ENCODE data around the gene BRD3OS.

BRD3OS gene

GRCh38 chr9:134062461-134063087 is 37.3 kb downstream of the BRD3OS start:
- DNase-seq (ENCODE audit: extremely low spot score) = no peak
- ChIA-PET POLR2A (interaction anchor here (1.2 kb wide), 1 partner anchor 11 kb away, joined by 3 read pairs; no protein-coding TSS in a partner anchor), CTCF (no interaction called here)
- TF ChIP-seq TARDBP (IDR thresholded peaks at IDR 0.05) = no peak
- no peak for TF ChIP-seq ARNT (IDR thresholded peaks at IDR 0.05)
- no peak for TF ChIP-seq FOXM1 (IDR thresholded peaks at IDR 0.05; ENCODE audit: borderline replicate concordance)
- no peak for TF ChIP-seq SP1 (IDR thresholded peaks at IDR 0.05)
- TF ChIP-seq SUZ12 (IDR thresholded peaks at IDR 0.05) = no peak
- no peak for TF ChIP-seq FOXA1 (IDR thresholded peaks at IDR 0.05)
- no peak for TF ChIP-seq PKNOX1 (IDR thresholded peaks at IDR 0.05)
- no peak for TF ChIP-seq CTBP1 (IDR thresholded peaks at IDR 0.05; ENCODE audit: borderline replicate concordance)
- TF ChIP-seq BHLHE40 (IDR thresholded peaks at IDR 0.05; ENCODE audit: borderline replicate concordance) = no peak
- no peak for TF ChIP-seq LEF1 (IDR thresholded peaks at IDR 0.05; ENCODE audit: borderline replicate concordance)
- no peak for TF ChIP-seq ELF4 (IDR thresholded peaks at IDR 0.05)

- DNase-seq (ENCODE audit: extremely low spot score) = no peak
- TF ChIP-seq SP1 (IDR thresholded peaks at IDR 0.05) = no peak
- TF ChIP-seq HDGF (IDR thresholded peaks at IDR 0.05; ENCODE audit: borderline replicate concordance) = no peak
- TF ChIP-seq CTBP1 (IDR thresholded peaks at IDR 0.05; ENCODE audit: borderline replicate concordance) = no peak
- TF ChIP-seq NFRKB (IDR thresholded peaks at IDR 0.05) = no peak
- TF ChIP-seq FOXA1 (IDR thresholded peaks at IDR 0.05) = no peak
- no peak for TF ChIP-seq FOXK2 (IDR thresholded peaks at IDR 0.05)
- no peak for TF ChIP-seq ZNF384 (IDR thresholded peaks at IDR 0.05)
- ChIA-PET CTCF (no interaction called here), POLR2A (interaction anchor here (1.2 kb wide), 1 partner anchor 11 kb away, joined by 3 read pairs; no protein-coding TSS in a partner anchor)
These were observed 37.8 kb downstream of the BRD3OS start for GRCh38 chr9:134063088-134063570.

GRCh38 chr9:134063571-134064450 is 38.5 kb downstream of the BRD3OS start:
- no peak for DNase-seq (ENCODE audit: extremely low spot score)
- ChIA-PET CTCF (no interaction called here), POLR2A (no interaction called here)
- TF ChIP-seq SP1 (IDR thresholded peaks at IDR 0.05) = no peak
- no peak for TF ChIP-seq BHLHE40 (IDR thresholded peaks at IDR 0.05; ENCODE audit: borderline replicate concordance)
- TF ChIP-seq ARNT (IDR thresholded peaks at IDR 0.05) = no peak
- no peak for TF ChIP-seq FOXK2 (IDR thresholded peaks at IDR 0.05)
- TF ChIP-seq PKNOX1 (IDR thresholded peaks at IDR 0.05) = no peak
- TF ChIP-seq FOXM1 (IDR thresholded peaks at IDR 0.05; ENCODE audit: borderline replicate concordance) = no peak
- no peak for TF ChIP-seq FOXA1 (IDR thresholded peaks at IDR 0.05)
- no peak for TF ChIP-seq CTBP1 (IDR thresholded peaks at IDR 0.05; ENCODE audit: borderline replicate concordance)
- TF ChIP-seq L3MBTL2 (conservative IDR thresholded peaks at IDR 0.05) = no peak
- TF ChIP-seq TARDBP (IDR thresholded peaks at IDR 0.05) = no peak
- TF ChIP-seq NFRKB (IDR thresholded peaks at IDR 0.05) = no peak
- no peak for TF ChIP-seq SUZ12 (IDR thresholded peaks at IDR 0.05)
- TF ChIP-seq ZNF384 (IDR thresholded peaks at IDR 0.05) = no peak
- no peak for TF ChIP-seq LEF1 (IDR thresholded peaks at IDR 0.05; ENCODE audit: borderline replicate concordance)
- TF ChIP-seq HDGF (IDR thresholded peaks at IDR 0.05; ENCODE audit: borderline replicate concordance) = no peak
- no peak for TF ChIP-seq ELF4 (IDR thresholded peaks at IDR 0.05)

GRCh38 chr9:134064711-134065110 is 39.4 kb downstream of the BRD3OS start:
- ChIA-PET CTCF (no interaction called here), POLR2A (no interaction called here)
- no peak for DNase-seq (ENCODE audit: extremely low spot score)

GRCh38 chr9:134065612-134066419 is 40.5 kb downstream of the BRD3OS start:
- no peak for DNase-seq (ENCODE audit: extremely low spot score)
- CTCF ChIA-PET = no interaction called here

More at GRCh38 chr9:134064711-134065110, 39.4 kb downstream of the BRD3OS start:
- TF ChIP-seq PKNOX1 (IDR thresholded peaks at IDR 0.05) (no peak), CTBP1 (IDR thresholded peaks at IDR 0.05; ENCODE audit: borderline replicate concordance) (no peak), NFRKB (IDR thresholded peaks at IDR 0.05) (no peak), ZNF384 (IDR thresholded peaks at IDR 0.05) (no peak), FOXM1 (IDR thresholded peaks at IDR 0.05; ENCODE audit: borderline replicate concordance) (no peak), ELF4 (IDR thresholded peaks at IDR 0.05) (no peak)

More at GRCh38 chr9:134065612-134066419, 40.5 kb downstream of the BRD3OS start:
- TF ChIP-seq ZNF384 (IDR thresholded peaks at IDR 0.05) = no peak
- no peak for TF ChIP-seq HDGF (IDR thresholded peaks at IDR 0.05; ENCODE audit: borderline replicate concordance)
- no peak for TF ChIP-seq SP1 (IDR thresholded peaks at IDR 0.05)
- no peak for TF ChIP-seq SUZ12 (IDR thresholded peaks at IDR 0.05)
- 0 out of 2 replicates have a peak, but pooled peaks have one; percentile 13 for TF ChIP-seq ARNT (IDR thresholded peaks at IDR 0.05)
- POLR2A ChIA-PET = interaction anchor here (0.8 to 1.2 kb wide), 3 partner anchors 9 to 40 kb away, joined by 3 to 4 read pairs (median 4); partner anchors contain the start of gene BRD3OS
